Left kidney (tissue), 2 donors: ENCODE results near the gene ZNF438. TPM values are rescaled to one million over a fixed set of nuclear protein-coding genes. Genes with fewer than 3 reads are reported as not detected.
"Not testable (repeated sequence)": the region's sequence is repeated elsewhere in the genome, so short reads cannot be mapped to it uniquely, and the experiment has no call there.

Experiments used
- DNase-seq: peaks from one replicate; pipeline ENCODE4 v3.0.0-alpha.2; 2013
- polyA plus RNA-seq: library from polyadenylated mRNA; unstranded; fragments of 120-200 nt; gene quantifications from one replicate; pipeline ENCODE4 v1.2.1, GENCODE V29; 2013; ENCODE audit not compliant: insufficient read length

The ZNF438 gene
- polyA plus RNA-seq, 1 donor, result 9.3 TPM

DNA sequence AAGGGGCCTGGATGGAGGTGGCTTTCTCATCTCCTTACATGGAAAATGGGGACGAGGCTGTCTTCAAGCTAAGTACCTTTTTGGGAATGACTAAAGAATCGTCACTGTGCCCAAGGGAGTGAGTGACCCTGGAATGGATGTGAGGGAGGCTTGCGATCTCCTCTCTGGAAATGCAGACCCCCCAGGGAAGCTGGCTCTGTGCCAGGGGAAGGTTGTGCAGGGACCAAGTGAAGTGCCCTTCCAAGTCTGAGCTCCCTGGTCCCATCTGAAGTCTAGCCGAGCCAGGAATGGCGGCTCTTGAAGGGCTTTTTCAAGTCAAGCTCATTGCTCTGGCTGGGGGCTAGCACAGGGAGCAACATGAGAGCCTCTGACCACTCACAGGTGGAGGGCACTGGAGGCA is 221.2 kb downstream of the ZNF438 start:
- DNase-seq, result no peak

DNA sequence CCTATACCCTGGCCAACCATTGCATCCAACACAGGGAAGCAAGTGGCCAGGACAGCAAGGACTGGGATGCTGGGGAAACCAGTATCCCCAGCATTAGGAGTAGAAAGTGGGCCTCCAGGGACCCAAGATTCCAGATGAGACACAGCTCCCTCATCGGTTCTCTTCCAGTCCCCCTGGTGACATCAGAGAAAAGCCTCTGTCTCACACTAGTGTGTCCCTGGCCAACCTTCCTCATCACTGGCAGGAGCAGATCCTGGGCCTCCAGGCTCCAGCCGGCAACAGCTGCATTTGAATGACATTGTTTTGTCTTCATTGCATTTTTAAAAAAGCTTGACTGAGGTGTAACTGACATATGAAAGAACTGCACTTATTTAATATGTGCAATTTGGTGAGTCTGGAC is 224.8 kb downstream of the ZNF438 start:
- DNase-seq, result no peak

DNA sequence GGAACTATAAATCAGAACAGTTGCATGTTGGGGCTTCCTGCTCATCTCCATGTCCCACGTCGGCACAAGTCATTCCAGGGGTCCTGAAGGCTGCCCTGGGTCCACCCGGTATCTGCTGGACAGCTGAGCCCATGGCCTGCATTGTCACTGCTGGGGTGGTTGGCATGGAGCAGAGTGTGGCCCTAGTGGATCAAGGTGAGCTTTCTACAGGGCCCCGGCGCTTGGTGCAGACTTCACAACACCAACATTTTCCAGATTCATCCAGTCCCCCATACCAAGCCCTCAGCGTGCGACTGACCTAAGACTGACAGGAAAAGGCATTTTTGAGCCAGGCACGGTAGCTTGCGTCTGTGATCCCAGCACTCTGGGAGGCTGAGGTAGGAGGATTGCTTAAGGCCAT is 226.6 kb downstream of the ZNF438 start:
- DNase-seq, result no peak

DNA sequence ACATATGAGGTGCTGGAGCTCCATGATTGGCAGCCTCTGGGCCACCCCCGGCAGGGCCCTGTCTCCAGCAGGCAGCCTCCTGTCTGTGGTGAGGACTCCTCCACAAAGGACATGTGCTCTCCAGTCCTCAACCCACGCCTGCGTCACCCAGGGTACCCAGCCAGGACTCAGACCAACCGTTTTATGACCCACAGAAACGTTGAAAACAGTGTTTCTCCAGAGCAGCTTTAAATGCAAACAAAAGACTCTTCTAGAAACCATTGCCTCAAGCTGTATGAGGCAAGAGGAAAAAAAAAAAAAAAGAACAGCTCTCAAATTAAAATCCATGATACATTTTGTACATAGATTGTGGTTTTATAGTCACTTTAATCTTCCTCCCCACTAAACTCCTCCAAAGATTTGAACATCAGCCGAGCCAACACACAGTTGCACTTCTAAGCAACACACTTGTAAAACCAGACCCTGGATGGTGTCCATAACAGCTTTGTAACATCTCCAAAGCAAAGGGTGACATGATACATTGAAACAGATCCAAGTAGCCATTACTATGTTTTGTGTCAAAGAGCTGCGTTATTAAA is 227.1 kb downstream of the ZNF438 start:
- DNase-seq, result no peak

DNA sequence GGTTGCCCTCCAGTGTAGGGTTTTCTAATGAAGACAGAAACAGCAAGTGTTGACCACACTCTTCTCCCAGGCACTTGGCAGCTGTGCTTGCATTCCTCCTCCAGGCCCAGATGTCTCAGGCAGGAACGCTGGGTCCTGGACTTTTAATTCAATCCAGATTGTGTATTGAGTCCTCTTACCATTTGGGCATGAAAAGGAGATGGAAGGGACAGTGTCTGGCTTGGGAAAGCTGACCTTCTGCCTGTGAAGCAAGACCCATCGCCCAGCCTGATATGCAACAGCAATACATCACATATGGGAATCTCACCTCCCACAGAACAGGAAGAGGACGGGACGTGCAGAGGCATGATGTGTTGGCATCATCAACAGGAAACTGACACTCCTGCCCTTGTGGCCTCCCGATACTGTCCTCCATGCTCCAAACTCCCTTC is 227.8 kb downstream of the ZNF438 start:
- DNase-seq, result no peak

DNA sequence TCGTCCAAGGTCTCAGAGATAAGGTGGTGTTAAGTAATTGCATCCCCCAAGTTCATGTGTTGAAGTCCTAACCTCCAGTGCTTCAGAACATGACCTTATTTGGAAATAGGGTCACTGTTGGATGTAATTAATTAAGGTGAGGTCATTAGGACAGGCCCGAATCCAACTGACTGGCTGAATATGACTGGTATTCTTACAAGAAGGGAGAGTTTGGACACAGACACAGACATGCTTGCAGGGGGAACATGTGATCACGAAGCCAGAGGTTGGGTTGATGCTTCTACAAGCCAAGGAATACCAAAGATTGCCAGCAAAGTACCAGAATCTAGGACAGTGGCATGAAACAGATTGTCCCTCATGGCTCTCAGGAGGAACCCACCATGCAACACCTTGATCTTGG is 228.6 kb downstream of the ZNF438 start:
- DNase-seq, result no peak

DNA sequence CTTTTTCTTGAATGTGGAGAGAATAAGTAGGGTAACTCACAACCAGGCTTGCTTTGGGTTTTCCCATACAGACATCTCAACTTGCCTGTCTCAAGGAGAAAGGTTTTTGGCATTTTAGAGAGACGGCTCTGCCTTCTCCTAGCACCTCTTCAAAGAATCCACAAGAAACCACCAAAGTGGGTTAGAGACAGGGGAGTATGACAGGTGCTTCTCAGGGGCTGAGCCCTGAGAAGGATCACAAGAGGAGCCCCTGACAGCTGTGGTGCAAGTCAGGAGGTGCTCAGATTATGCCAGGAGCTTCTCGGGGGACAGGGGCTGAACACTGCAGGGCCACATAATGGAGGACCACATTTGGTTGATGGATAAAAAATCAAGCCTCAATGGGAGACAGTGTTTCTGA is 231.3 kb downstream of the ZNF438 start:
- DNase-seq, result no peak

DNA sequence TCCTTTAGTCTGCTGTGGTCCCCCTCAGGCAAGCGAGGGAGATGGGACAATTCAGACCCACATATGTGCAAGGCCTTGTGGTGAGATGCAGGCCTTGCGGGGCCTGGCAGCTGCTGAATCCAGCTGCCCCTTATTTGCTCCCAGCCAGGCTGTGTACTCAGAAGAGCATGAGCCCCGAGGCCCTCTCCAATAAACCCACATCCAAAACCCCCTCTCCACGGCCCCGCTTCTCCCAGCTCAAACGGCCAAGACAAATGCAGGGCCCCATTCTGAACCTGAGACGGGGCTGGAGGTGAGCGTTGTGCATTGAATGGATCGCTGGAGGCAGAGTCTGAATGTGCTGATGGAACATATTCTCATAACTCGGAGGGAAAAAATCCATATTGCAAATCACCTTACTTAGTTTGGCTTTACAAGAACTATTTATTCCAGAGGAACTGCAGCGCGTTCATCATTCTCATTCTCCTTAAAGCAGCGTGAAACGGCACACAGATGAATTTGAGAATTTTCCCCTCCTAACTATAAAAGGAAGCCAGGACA is 232.9 kb downstream of the ZNF438 start:
- no peak for DNase-seq

DNA sequence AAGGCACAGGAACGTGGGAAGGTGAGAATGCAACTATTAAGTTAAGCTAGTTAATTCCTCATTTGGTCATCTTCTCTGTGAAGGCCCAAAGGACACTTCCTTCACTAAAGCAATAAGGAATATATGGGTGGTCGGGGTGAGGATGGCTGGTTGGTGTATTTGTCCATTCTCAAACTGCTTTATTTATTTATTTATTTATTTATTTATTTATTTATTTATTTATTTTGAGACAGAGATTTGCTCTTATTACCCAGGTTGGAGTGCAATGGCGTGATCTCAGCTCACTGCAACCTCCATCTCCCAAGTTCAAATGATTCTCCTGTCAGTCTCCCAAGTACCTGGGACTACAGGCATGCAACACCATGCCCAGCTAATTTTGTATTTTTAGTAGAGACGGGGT is 236.6 kb downstream of the ZNF438 start:
- not testable (repeated sequence) for DNase-seq
